Stimulated activated CD4-positive, alpha-beta T cell treated with anti-CD3 and anti-CD28 coated beads, Interleukin-4, amount 100 ng/mL, for 24 hours (primary cell): Measurements from ENCODE around the gene SARS2.
"Not testable (repeated sequence)": the region's sequence is repeated elsewhere in the genome, so short reads cannot be mapped to it uniquely, and the experiment has no call there.

Experiments
- DNase-seq: peaks from one replicate; pipeline ENCODE4 v3.0.0-alpha.2; 2020

Gene SARS2

GRCh38 chr19:38929929-38930775 lies at the start of gene SARS2:
Gene SARS2 (minus strand): TSS chr19:38930763. CDS start chr19:38930736, 27 bp downstream.
- DNase-seq, result peak; percentile 90

- no peak for DNase-seq
These were observed 49.2 kb upstream of the SARS2 start for GRCh38 chr19:38979812-38980211.

GRCh38 chr19:38978326-38978689 lies 47.7 kb upstream of the SARS2 start:
- DNase-seq, result no peak

- peak; percentile 64 for DNase-seq
These were observed 47.1 kb upstream of the SARS2 start for GRCh38 chr19:38977445-38978325.

GRCh38 chr19:38975861-38976271 lies 45.3 kb upstream of the SARS2 start:
- no peak for DNase-seq

- DNase-seq, result no peak
These were observed 44.8 kb upstream of the SARS2 start, which contains the start of gene FBXO17 for GRCh38 chr19:38975214-38975860. Gene FBXO17 (minus strand): TSS chr19:38975742. CDS start chr19:38950319, 25,423 bp downstream.

GRCh38 chr19:38974624-38975213 lies 44.2 kb upstream of the SARS2 start:
- no peak for DNase-seq

GRCh38 chr19:38971672-38972071 lies 41.1 kb upstream of the SARS2 start:
- no peak for DNase-seq

- no peak for DNase-seq
These were observed 40.3 kb upstream of the SARS2 start for GRCh38 chr19:38970664-38971532.

- not testable (repeated sequence) for DNase-seq
These were observed 35.6 kb upstream of the SARS2 start for GRCh38 chr19:38966149-38966548.

- DNase-seq, result no peak
These were observed 34.2 kb upstream of the SARS2 start for GRCh38 chr19:38964738-38965137.

GRCh38 chr19:38959618-38960017 lies 29.1 kb upstream of the SARS2 start:
- DNase-seq, result no peak

GRCh38 chr19:38958301-38958700 lies 27.7 kb upstream of the SARS2 start:
- DNase-seq, result no peak

- DNase-seq, result no peak
These were observed 25.7 kb upstream of the SARS2 start for GRCh38 chr19:38956264-38956663.

- DNase-seq, result no peak
These were observed 23.1 kb upstream of the SARS2 start for GRCh38 chr19:38953677-38954076.

GRCh38 chr19:38952395-38953165 lies 22.0 kb upstream of the SARS2 start:
- peak; percentile 33 for DNase-seq

GRCh38 chr19:38951187-38951586 lies 20.6 kb upstream of the SARS2 start:
- DNase-seq, result no peak

GRCh38 chr19:38949580-38950367 lies 19.2 kb upstream of the SARS2 start:
- DNase-seq, result peak; percentile 82

- DNase-seq, result no peak
These were observed 15.9 kb upstream of the SARS2 start for GRCh38 chr19:38946229-38947010.
